ENCODE data around the gene PRAMEF2. TPM values are rescaled to one million over a fixed set of nuclear protein-coding genes. Genes with fewer than 3 reads are reported as not detected.
"Not testable (repeated sequence)": the region's sequence is repeated elsewhere in the genome, so short reads cannot be mapped to it uniquely, and the experiment has no call there.

Gene PRAMEF2
- total and polyA plus RNA-seq, 3 experiments from 2014 or later: not detected

DNA sequence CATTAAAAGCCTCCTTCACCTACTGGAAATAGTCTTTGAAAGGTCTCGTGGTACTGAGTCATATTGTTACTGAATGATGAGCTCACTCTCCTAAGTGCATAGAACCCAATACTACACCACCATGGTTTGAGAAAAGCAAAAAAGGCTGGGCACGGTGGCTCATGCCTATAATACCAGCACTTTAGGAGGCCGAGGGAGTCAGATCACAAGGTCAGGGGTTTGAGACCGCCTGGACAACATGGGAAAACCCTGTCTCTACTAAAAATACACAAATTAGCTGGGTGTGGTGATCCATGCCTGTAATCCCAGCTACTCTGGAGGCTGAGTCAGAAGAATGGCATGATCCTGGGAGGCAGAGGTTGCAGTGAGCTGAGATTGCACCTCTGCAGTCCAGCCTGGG, 5.1 kb upstream of the PRAMEF2 start:
- H3K27me3 ChIP-seq (ENCODE audit: insufficient read depth, low read length, poor library complexity, severe bottlenecking): no peaks in the 10 kb centered on the region
- H3K36me3 ChIP-seq (ENCODE audit: insufficient read depth, low read length): no peaks in the 10 kb centered on the region
- H3K9me3 ChIP-seq (ENCODE audit: low read length): no peaks in the 10 kb centered on the region
- H3K4me1 ChIP-seq (ENCODE audit: insufficient read depth, low read length): no peaks in the 10 kb centered on the region
- no peak overlapping the region for H3K27ac ChIP-seq (ENCODE audit: low read depth, low read length)
- Mint-ChIP-seq H3K27ac (no peak overlapping the region), H3K4me3 (no peak overlapping the region), H3K9me3 (peaks cover 0 to 13% (median 4%) of the 10 kb centered on the region in 5 donors), H3K4me1 (no peaks in the 10 kb centered on the region), H3K27me3 (peaks cover 6 to 19% of the 10 kb centered on the region in 2 donors), H3K36me3 (no peaks in the 10 kb centered on the region)
- POLR2A ChIA-PET: no interaction called here
- H3K4me3 ChIP-seq (ENCODE audit: low read length): no peak overlapping the region
- no peak for DNase-seq
- CTCF ChIA-PET: no interaction called here

DNA sequence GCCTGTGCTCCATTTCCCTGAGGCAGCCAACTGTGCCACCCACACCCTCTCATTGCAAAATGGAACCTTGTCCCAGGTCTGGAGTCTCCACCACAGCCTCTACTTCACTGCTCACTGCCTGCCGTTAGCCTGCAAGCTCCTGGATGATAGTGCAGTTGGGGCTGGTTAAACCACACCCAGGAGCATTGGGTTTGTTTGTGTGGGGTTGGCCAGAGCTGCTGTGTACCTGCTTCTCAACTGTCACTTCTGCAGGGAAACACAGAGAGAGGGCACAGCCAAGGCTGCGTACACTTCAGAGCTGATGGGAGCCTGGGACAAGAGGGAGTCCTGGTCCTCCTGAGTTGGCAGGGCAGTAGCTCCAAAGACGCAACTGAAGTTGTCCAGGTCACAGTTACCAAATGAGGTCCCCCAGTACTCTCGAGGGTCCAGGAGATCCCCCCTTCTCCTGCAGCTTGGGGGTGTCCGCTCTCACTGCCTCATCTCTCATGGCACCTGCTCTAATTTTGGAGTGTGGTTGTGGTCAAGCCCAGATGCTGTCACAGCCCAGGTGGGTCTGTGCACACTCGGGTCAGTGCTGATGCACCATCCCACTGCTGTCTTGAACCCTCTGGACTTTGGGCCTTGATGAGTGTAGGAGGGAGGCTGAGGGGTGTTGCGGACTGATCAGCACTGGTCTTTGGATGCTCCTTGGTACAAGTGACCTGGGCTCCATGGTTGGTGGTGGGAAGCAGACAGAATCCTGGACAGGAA, 6.4 kb downstream of the PRAMEF2 start:
- H3K4me1 Mint-ChIP-seq; H3K27me3 ChIP-seq (ENCODE audit: insufficient read depth, low read length, poor library complexity, severe bottlenecking); CTCF ChIA-PET; H3K36me3 ChIP-seq (ENCODE audit: insufficient read depth, low read length); POLR2A ChIA-PET; H3K36me3 Mint-ChIP-seq; H3K4me3 ChIP-seq (ENCODE audit: low read length); H3K27ac ChIP-seq (ENCODE audit: low read depth, low read length); H3K9me3 Mint-ChIP-seq; DNase-seq; H3K4me3 Mint-ChIP-seq; H3K9me3 ChIP-seq (ENCODE audit: low read length); H3K4me1 ChIP-seq (ENCODE audit: insufficient read depth, low read length); H3K27ac Mint-ChIP-seq: not testable (repeated sequence)
- H3K27me3 Mint-ChIP-seq: peaks cover 5 to 11% of the 10 kb centered on the region in 2 donors

- H3K4me3 ChIP-seq (ENCODE audit: low read length); H3K36me3 Mint-ChIP-seq; CTCF ChIA-PET; H3K27ac ChIP-seq (ENCODE audit: low read depth, low read length); H3K4me3 Mint-ChIP-seq; H3K9me3 ChIP-seq (ENCODE audit: low read length); H3K27me3 ChIP-seq (ENCODE audit: insufficient read depth, low read length, poor library complexity, severe bottlenecking); POLR2A ChIA-PET; H3K27ac Mint-ChIP-seq; H3K9me3 Mint-ChIP-seq; H3K4me1 Mint-ChIP-seq; H3K27me3 Mint-ChIP-seq; DNase-seq; H3K4me1 ChIP-seq (ENCODE audit: insufficient read depth, low read length); H3K36me3 ChIP-seq (ENCODE audit: insufficient read depth, low read length): not testable (repeated sequence)
These were observed 21.6 kb downstream of the PRAMEF2 start for GRCh38 chr1:12878453-12878852.

DNA sequence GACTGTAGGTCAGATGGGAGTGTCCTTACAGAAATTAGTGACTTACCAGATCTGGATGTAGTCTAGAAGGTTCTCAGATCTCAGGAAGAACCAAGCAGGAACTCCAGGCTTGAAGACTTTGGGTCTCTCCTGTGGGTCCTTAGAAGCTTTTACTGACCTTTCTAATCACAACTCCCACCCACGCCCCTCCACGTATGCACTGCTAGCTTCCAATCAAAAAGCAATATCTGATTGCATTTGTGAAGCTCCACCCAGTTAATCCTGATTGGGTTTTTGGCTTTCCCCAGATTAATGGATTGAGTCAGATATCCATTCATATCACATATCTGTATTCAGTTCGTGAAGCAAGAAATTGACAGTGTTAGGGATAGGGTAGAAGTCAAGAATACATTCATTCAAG, 29.2 kb downstream of the PRAMEF2 start, which contains the start of gene PRAMEF4:
Gene PRAMEF4, minus strand, starts transcription at position 101 of the 400 bp plus-strand sequence. CDS start 2,807 bp downstream, outside the sequence.
- H3K27me3 Mint-ChIP-seq; H3K4me3 ChIP-seq (ENCODE audit: low read length); DNase-seq; H3K36me3 Mint-ChIP-seq; H3K4me1 Mint-ChIP-seq; CTCF ChIA-PET; H3K36me3 ChIP-seq (ENCODE audit: insufficient read depth, low read length); H3K4me1 ChIP-seq (ENCODE audit: insufficient read depth, low read length); H3K27ac Mint-ChIP-seq; H3K4me3 Mint-ChIP-seq; POLR2A ChIA-PET; H3K27me3 ChIP-seq (ENCODE audit: insufficient read depth, low read length, poor library complexity, severe bottlenecking); H3K9me3 ChIP-seq (ENCODE audit: low read length); H3K9me3 Mint-ChIP-seq; H3K27ac ChIP-seq (ENCODE audit: low read depth, low read length): not testable (repeated sequence)

- H3K9me3 ChIP-seq (ENCODE audit: low read length); POLR2A ChIA-PET; H3K27me3 Mint-ChIP-seq; H3K4me1 ChIP-seq (ENCODE audit: insufficient read depth, low read length); H3K36me3 ChIP-seq (ENCODE audit: insufficient read depth, low read length); H3K36me3 Mint-ChIP-seq; DNase-seq; H3K4me1 Mint-ChIP-seq; H3K4me3 Mint-ChIP-seq; H3K27ac Mint-ChIP-seq; CTCF ChIA-PET; H3K9me3 Mint-ChIP-seq; H3K4me3 ChIP-seq (ENCODE audit: low read length); H3K27me3 ChIP-seq (ENCODE audit: insufficient read depth, low read length, poor library complexity, severe bottlenecking); H3K27ac ChIP-seq (ENCODE audit: low read depth, low read length): not testable (repeated sequence)
These were observed 41.3 kb downstream of the PRAMEF2 start, which contains the start of gene PRAMEF10 for GRCh38 chr1:12898170-12898569. Gene PRAMEF10 (minus strand): TSS chr1:12898270. CDS start chr1:12895847, 2,423 bp downstream.

GRCh38 chr1:12899186-12899585, 42.3 kb downstream of the PRAMEF2 start:
- H3K27ac Mint-ChIP-seq; H3K4me3 ChIP-seq (ENCODE audit: low read length); H3K9me3 ChIP-seq (ENCODE audit: low read length); H3K27me3 Mint-ChIP-seq; H3K36me3 Mint-ChIP-seq; H3K27me3 ChIP-seq (ENCODE audit: insufficient read depth, low read length, poor library complexity, severe bottlenecking); H3K4me3 Mint-ChIP-seq; H3K36me3 ChIP-seq (ENCODE audit: insufficient read depth, low read length); H3K4me1 ChIP-seq (ENCODE audit: insufficient read depth, low read length); H3K9me3 Mint-ChIP-seq; POLR2A ChIA-PET; DNase-seq; H3K4me1 Mint-ChIP-seq; H3K27ac ChIP-seq (ENCODE audit: low read depth, low read length); CTCF ChIA-PET: not testable (repeated sequence)

GRCh38 chr1:12903793-12904572, 47.1 kb downstream of the PRAMEF2 start:
- H3K4me3 Mint-ChIP-seq; H3K4me1 ChIP-seq (ENCODE audit: insufficient read depth, low read length); H3K4me3 ChIP-seq (ENCODE audit: low read length); H3K4me1 Mint-ChIP-seq; H3K36me3 ChIP-seq (ENCODE audit: insufficient read depth, low read length); H3K27me3 Mint-ChIP-seq; POLR2A ChIA-PET; H3K36me3 Mint-ChIP-seq; H3K27me3 ChIP-seq (ENCODE audit: insufficient read depth, low read length, poor library complexity, severe bottlenecking); H3K9me3 Mint-ChIP-seq; CTCF ChIA-PET; H3K27ac Mint-ChIP-seq; H3K27ac ChIP-seq (ENCODE audit: low read depth, low read length); DNase-seq; H3K9me3 ChIP-seq (ENCODE audit: low read length): not testable (repeated sequence)

All from CD8-positive, alpha-beta memory T cell (primary cell).